SU-DHL-6 (cell line): ENCODE measurements around the gene TADA2A.

Experiments
- H2AFZ ChIP-seq: fragments of 200-600 bp; sonication (generic); 2 replicates; pipeline ENCODE4 v1.6.1; 2014; ENCODE audit warnings: low read depth, mild to moderate bottlenecking, moderate library complexity, mixed read lengths, antibody characterized with exemption, low read length; ENCODE audit not compliant: severe bottlenecking
- H3F3A ChIP-seq: fragments of 200-600 bp; shearing (Covaris generic); 2 replicates; pipeline ENCODE4 v1.6.0; 2016; ENCODE audit warnings: antibody characterized with exemption, mild to moderate bottlenecking; ENCODE audit not compliant: insufficient read depth
- H3K27ac ChIP-seq: fragments of 200-600 bp; sonication (generic); 2 replicates; pipeline ENCODE4 v1.5.1; 2016; ENCODE audit warnings: low read depth, mild to moderate bottlenecking, low read length, moderate library complexity, mixed read lengths
- H3K27me3 ChIP-seq: fragments of 200-600 bp; sonication (generic), shearing (Covaris generic); 2 replicates; pipeline ENCODE4 v1.6.0; 2014; ENCODE audit warnings: mild to moderate bottlenecking, low read length
- H3K36me3 ChIP-seq: fragments of 200-600 bp; sonication (generic); 2 replicates; pipeline ENCODE4 v1.6.1; 2014; ENCODE audit warnings: mild to moderate bottlenecking, low read length, mixed read lengths
- H3K4me2 ChIP-seq: fragments of 300-600, 200-600 bp; shearing (Covaris generic), sonication (generic); 2 replicates; pipeline ENCODE4 v1.6.0; 2014; ENCODE audit warnings: low read length, low read depth, mild to moderate bottlenecking; ENCODE audit not compliant: poor library complexity, severe bottlenecking
- H3K4me3 ChIP-seq: fragments of 200-600 bp; sonication (generic); 2 replicates; pipeline ENCODE4 v1.5.1; 2014; ENCODE audit warnings: antibody characterized with exemption, low read length, mild to moderate bottlenecking, mixed read lengths; ENCODE audit not compliant: insufficient read depth, poor library complexity, severe bottlenecking
- H3K79me2 ChIP-seq: fragments of 200-600 bp; sonication (generic); 2 replicates; pipeline ENCODE4 v1.6.1; 2014; ENCODE audit warnings: mild to moderate bottlenecking, low read length, moderate library complexity; ENCODE audit not compliant: insufficient read depth
- H3K9ac ChIP-seq: fragments of 200-600 bp; sonication (generic); 2 replicates; pipeline ENCODE4 v1.7.0; 2014; ENCODE audit warnings: mild to moderate bottlenecking, low read length
- H3K9me2 ChIP-seq: fragments of 200-600 bp; sonication (generic); replicated peaks from 2 replicates; pipeline ENCODE4 v1.6.1; 2014; ENCODE audit warnings: low read length; ENCODE audit not compliant: insufficient read depth
- H3K9me3 ChIP-seq: fragments of 200-600 bp; sonication (generic); 2 replicates; pipeline ENCODE4 v1.6.1; 2014; ENCODE audit warnings: low read length, mixed read lengths; ENCODE audit not compliant: insufficient read depth
- H4K20me1 ChIP-seq: fragments of 200-600 bp; sonication (generic); 2 replicates; pipeline ENCODE4 v1.6.1; 2014; ENCODE audit warnings: low read depth, mild to moderate bottlenecking, antibody characterized with exemption, low read length, moderate library complexity, mixed read lengths
- EZH2phosphoT487 ChIP-seq: fragments of 200-600 bp; sonication (generic), shearing (Covaris generic); conservative IDR thresholded peaks from 2 replicates; pipeline ENCODE4 v1.6.1; 2018; ENCODE audit warnings: mild to moderate bottlenecking, antibody characterized with exemption, low read length, moderate library complexity, mixed read lengths
- TF ChIP-seq, protein P1 (sequence below): fragments of 200-600 bp; sonication (generic); IDR thresholded peaks from one replicate; pipeline ENCODE4 v1.5.1; 2017; ENCODE audit warnings: antibody characterized with exemption, mild to moderate bottlenecking, low read length, moderate library complexity; ENCODE audit not compliant: insufficient read depth, poor library complexity, severe bottlenecking

Gene TADA2A

DNA sequence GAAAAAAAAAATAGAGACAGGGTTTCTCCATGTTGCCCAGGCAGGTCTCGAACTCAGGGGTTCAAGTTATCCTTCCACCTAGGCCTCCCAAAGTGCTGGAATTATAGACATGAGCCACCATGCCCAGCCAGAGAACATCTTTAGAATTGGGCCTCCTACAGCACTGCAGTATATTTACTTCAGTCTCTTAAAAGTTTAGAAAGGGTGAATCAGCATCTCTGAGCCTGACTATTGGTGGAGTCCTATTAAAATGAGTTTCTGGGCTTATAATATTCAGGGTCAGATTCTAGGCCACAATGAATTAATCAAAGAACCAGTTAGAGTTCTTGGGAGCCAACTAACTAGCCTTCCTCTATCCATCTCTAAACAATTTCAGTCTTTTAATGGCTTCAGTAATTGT is 22.8 kb downstream of the TADA2A start:
- Histone ChIP-seq H3K4me2 (no peak overlapping the region), H2AFZ (no peak overlapping the region), H3F3A (no peaks in the 10 kb centered on the region; the same call in 1 of the 2 replicates), H3K9me2 (no peaks in the 10 kb centered on the region), H3K36me3 (peaks cover 30% of the 10 kb centered on the region; the same call in 1 of the 2 replicates), H3K27me3 (no peaks in the 10 kb centered on the region), H3K79me2 (peaks cover 1% of the 10 kb centered on the region; the same call in 1 of the 2 replicates), H4K20me1 (no peaks in the 10 kb centered on the region), H3K27ac (no peak overlapping the region), H3K9ac (no peak overlapping the region), H3K4me3 (no peak overlapping the region), H3K9me3 (no peaks in the 10 kb centered on the region)
- no peak for TF ChIP-seq EZH2phosphoT487
- TF ChIP-seq, protein P1, sequence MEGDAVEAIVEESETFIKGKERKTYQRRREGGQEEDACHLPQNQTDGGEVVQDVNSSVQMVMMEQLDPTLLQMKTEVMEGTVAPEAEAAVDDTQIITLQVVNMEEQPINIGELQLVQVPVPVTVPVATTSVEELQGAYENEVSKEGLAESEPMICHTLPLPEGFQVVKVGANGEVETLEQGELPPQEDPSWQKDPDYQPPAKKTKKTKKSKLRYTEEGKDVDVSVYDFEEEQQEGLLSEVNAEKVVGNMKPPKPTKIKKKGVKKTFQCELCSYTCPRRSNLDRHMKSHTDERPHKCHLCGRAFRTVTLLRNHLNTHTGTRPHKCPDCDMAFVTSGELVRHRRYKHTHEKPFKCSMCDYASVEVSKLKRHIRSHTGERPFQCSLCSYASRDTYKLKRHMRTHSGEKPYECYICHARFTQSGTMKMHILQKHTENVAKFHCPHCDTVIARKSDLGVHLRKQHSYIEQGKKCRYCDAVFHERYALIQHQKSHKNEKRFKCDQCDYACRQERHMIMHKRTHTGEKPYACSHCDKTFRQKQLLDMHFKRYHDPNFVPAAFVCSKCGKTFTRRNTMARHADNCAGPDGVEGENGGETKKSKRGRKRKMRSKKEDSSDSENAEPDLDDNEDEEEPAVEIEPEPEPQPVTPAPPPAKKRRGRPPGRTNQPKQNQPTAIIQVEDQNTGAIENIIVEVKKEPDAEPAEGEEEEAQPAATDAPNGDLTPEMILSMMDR: no peak

DNA sequence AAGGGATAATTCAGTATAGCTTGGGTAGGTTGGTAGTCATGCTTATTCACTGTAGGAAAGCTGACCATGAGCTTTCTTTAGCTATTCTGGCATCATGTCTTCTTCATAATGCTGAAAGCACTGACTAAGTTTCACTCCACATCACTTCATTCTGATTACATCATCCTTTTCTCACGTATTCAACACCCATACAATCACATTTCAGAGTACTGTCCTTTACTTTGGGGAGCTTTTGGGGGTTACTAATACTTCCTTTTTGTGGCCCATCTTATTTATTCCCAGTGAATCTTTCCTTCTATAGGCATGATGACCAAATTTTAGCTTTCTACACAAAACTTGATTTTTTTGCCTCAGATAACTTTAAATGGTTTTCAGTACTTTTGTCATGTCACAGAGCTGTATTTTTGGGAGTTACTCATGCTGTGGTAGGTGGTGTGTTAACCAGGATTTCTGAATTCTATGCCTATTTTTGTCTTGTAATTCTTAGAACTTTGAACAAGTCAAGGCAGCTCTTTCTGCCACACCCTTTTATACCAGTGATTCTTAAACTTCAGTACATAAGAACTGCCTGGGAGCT is 23.5 kb downstream of the TADA2A start:
- no peak overlapping the region for H2AFZ ChIP-seq
- peaks cover 26% of the 10 kb centered on the region; the same call in 1 of the 2 replicates for H3K36me3 ChIP-seq
- H4K20me1 ChIP-seq: no peaks in the 10 kb centered on the region
- no peak overlapping the region for H3K4me2 ChIP-seq
- no peaks in the 10 kb centered on the region for H3K9me2 ChIP-seq
- H3K9me3 ChIP-seq: no peaks in the 10 kb centered on the region
- no peaks in the 10 kb centered on the region; the same call in 1 of the 2 replicates for H3F3A ChIP-seq
- no peak overlapping the region for H3K27ac ChIP-seq
- no peak overlapping the region for H3K4me3 ChIP-seq
- TF ChIP-seq, protein P1: no peak
- no peak for TF ChIP-seq EZH2phosphoT487
- no peak overlapping the region for H3K9ac ChIP-seq
- H3K27me3 ChIP-seq: no peaks in the 10 kb centered on the region
- H3K79me2 ChIP-seq: peaks cover 4% of the 10 kb centered on the region; the same call in 1 of the 2 replicates

DNA sequence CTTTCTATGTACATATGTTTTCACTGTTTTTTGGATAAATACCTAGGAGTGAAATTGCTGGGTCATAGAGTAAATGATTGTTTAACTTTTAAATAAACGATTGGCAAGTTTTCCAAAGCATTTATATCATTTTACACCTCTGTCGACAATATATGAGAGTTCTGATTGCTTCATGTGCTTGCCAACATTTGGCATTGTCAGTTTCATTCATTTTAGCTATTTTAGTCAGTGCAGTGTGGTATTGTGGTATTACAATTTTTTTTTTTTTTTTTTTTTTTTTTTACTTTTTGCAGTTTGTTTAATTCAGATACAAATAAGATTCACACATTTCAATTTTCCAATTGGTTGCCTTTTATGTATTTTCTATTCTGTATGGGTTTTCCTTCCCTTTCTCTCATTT is 26.0 kb downstream of the TADA2A start:
- no peaks in the 10 kb centered on the region for H3K9me3 ChIP-seq
- peaks cover 11% of the 10 kb centered on the region; the same call in 1 of the 2 replicates for H3K36me3 ChIP-seq
- H3F3A ChIP-seq: no peaks in the 10 kb centered on the region; the same call in 1 of the 2 replicates

More for the DNA sequence above, 26.0 kb downstream of the TADA2A start:
- H4K20me1 ChIP-seq: no peaks in the 10 kb centered on the region
- H3K4me3 ChIP-seq: no peak overlapping the region
- no peak overlapping the region for H3K9ac ChIP-seq
- no peaks in the 10 kb centered on the region for H3K27me3 ChIP-seq
- H2AFZ ChIP-seq: no peak overlapping the region
- H3K9me2 ChIP-seq: no peaks in the 10 kb centered on the region
- H3K4me2 ChIP-seq: no peak overlapping the region
- TF ChIP-seq, protein P1: no peak
- TF ChIP-seq EZH2phosphoT487: no peak
- no peak overlapping the region for H3K27ac ChIP-seq
- peaks cover 4% of the 10 kb centered on the region; the same call in 1 of the 2 replicates for H3K79me2 ChIP-seq
